Endothelial cell of umbilical vein (primary cell): ENCODE results near the gene ASCL5. TPM values are rescaled to one million over a fixed set of nuclear protein-coding genes. Genes with fewer than 3 reads are reported as not detected.

Experiments used
- BruUV-seq: library from RNA; stranded (reverse); fragments of 400-500 nt; replicated peaks from 2 replicates; lab custom pipeline; 2021; lab: Mats Ljungman, UMichigan
- CTCF ChIA-PET: fragments of 300-600, 350-600 bp; sonication (Branson Sonifier 250); formaldehyde crosslinking; loops from one replicate; lab custom pipeline; 2021; ENCODE audit warnings: antibody characterized with exemption, inconsistent platforms; lab: Charles Lee
- POLR2A ChIA-PET: fragments of 300-600, 350-600 bp; sonication (Branson Sonifier 250); formaldehyde crosslinking; loops from one replicate; lab custom pipeline; 2021; ENCODE audit warnings: antibody characterized with exemption, inconsistent platforms; lab: Charles Lee
- DNase-seq: peaks from one replicate; pipeline ENCODE4 v3.0.0-alpha.2; 2011; ENCODE audit warnings: low read depth, low spot score
- FAIRE-seq: peaks from 2 replicates; lab custom pipeline; 2011; peaks lifted over from hg19 to GRCh38; lab: Jason Lieb, UNC
- H2AFZ ChIP-seq: 2 replicates; pipeline ENCODE4 v1.6.0; 2012; ENCODE audit warnings: low read depth, low read length, control low read depth, inconsistent platforms
- H3K27ac ChIP-seq: 2 replicates; pipeline ENCODE4 v1.5.1; 2011; ENCODE audit warnings: low read depth, mild to moderate bottlenecking, control low read depth, low read length, moderate library complexity; ENCODE audit not compliant: insufficient read depth
- H3K27me3 ChIP-seq, 2 experiments: 2 replicates each; pipeline versions ENCODE4 v1.6.0 to v1.6.1; 2011; ENCODE audit warnings: low read length in 2 of 2, mixed read lengths in 1 of 2; ENCODE audit not compliant: control insufficient read depth in 2 of 2, insufficient read depth in 2 of 2
- H3K36me3 ChIP-seq, 2 experiments: 2 replicates in 1 of 2; 3 replicates in 1 of 2; pipeline ENCODE4 v1.5.1; 2011; ENCODE audit warnings: low read length in 2 of 2, mild to moderate bottlenecking in 1 of 2, moderate library complexity in 1 of 2; ENCODE audit not compliant: control insufficient read depth in 2 of 2, insufficient read depth in 2 of 2; ENCODE audit errors: extremely low read depth in 1 of 2
- H3K4me1 ChIP-seq: 3 replicates; pipeline ENCODE4 v1.5.1; 2011; ENCODE audit warnings: mild to moderate bottlenecking, low read length; ENCODE audit not compliant: control insufficient read depth, insufficient read depth; ENCODE audit errors: extremely low read depth
- H3K4me2 ChIP-seq: 2 replicates; pipeline ENCODE4 v1.6.1; 2011; ENCODE audit warnings: low read length, control low read depth, mixed read lengths; ENCODE audit not compliant: insufficient read depth
- H3K4me3 ChIP-seq, 3 experiments: fragments of 200-600 bp in 1 of 3; sonication (generic), shearing (Covaris generic) in 1 of 3; replicated peaks in 1 of 3; 2 replicates each; pipeline ENCODE4 v1.5.1; 2011 to 2016; ENCODE audit warnings: control low read depth in 3 of 3, low read length in 3 of 3, mild to moderate bottlenecking in 2 of 3, inconsistent platforms in 1 of 3, low read depth in 1 of 3, moderate library complexity in 1 of 3; ENCODE audit not compliant: insufficient read depth in 1 of 3
- H3K79me2 ChIP-seq: 2 replicates; pipeline ENCODE4 v1.6.0; 2012; ENCODE audit warnings: low read length, inconsistent platforms; ENCODE audit not compliant: control insufficient read depth, insufficient read depth
- H3K9ac ChIP-seq: replicated peaks from 2 replicates; pipeline ENCODE3; 2011; ENCODE audit warnings: low read length, control low read depth; ENCODE audit not compliant: insufficient read depth; ENCODE audit errors: extremely low read depth
- H3K9me1 ChIP-seq: replicated peaks from 3 replicates; pipeline ENCODE4 v1.6.0; 2011; ENCODE audit warnings: mild to moderate bottlenecking, low read length; ENCODE audit not compliant: control insufficient read depth, insufficient read depth; ENCODE audit errors: extremely low read depth
- H3K9me3 ChIP-seq: replicated peaks from 2 replicates; pipeline ENCODE4 v1.5.1; 2012; ENCODE audit warnings: low read length, inconsistent platforms; ENCODE audit not compliant: control insufficient read depth, insufficient read depth
- H4K20me1 ChIP-seq: replicated peaks from 2 replicates; pipeline ENCODE3; 2011; ENCODE audit warnings: mild to moderate bottlenecking, low read length; ENCODE audit not compliant: control insufficient read depth, insufficient read depth; ENCODE audit errors: extremely low read depth
- CTCF ChIP-seq, 2 donors: IDR thresholded peaks; 1 replicate in 1 of 2; 2 replicates in 1 of 2; pipeline ENCODE4 v1.5.1; 2011; ENCODE audit warnings: low read length in 2 of 2, mild to moderate bottlenecking in 2 of 2, moderate library complexity in 2 of 2, control low read depth in 1 of 2, inconsistent platforms in 1 of 2, low read depth in 1 of 2; ENCODE audit not compliant: insufficient read depth in 1 of 2; ENCODE audit errors: extremely low read depth in 1 of 2
- EZH2 ChIP-seq: IDR thresholded peaks from 2 replicates; pipeline ENCODE4 v1.6.1; 2012; ENCODE audit warnings: borderline replicate concordance, low read depth, mild to moderate bottlenecking, moderate library complexity, low read length, inconsistent platforms; ENCODE audit not compliant: severe bottlenecking
- FOS ChIP-seq: IDR thresholded peaks from 2 replicates; pipeline ENCODE4 v1.6.1; 2011; ENCODE audit warnings: mild to moderate bottlenecking, low read length, moderate library complexity, borderline replicate concordance; ENCODE audit not compliant: insufficient read depth
- GATA2 ChIP-seq: IDR thresholded peaks from 2 replicates; pipeline ENCODE4 v1.7.0; 2011; ENCODE audit warnings: low read depth, mild to moderate bottlenecking, moderate library complexity, mixed read lengths, low read length; ENCODE audit not compliant: insufficient read length, insufficient read depth
- JUN ChIP-seq: IDR thresholded peaks from 2 replicates; pipeline ENCODE4 v1.6.1; 2011; ENCODE audit warnings: borderline replicate concordance, low read depth; ENCODE audit not compliant: insufficient read length, insufficient read depth
- MAX ChIP-seq: IDR thresholded peaks from 2 replicates; pipeline ENCODE4 v1.6.1; 2011; ENCODE audit not compliant: insufficient read depth, insufficient read length
- MYC ChIP-seq: IDR thresholded peaks from one replicate; pipeline ENCODE4 v1.6.1; 2011; ENCODE audit warnings: mild to moderate bottlenecking, low read depth, low read length
- POLR2A ChIP-seq: IDR thresholded peaks from 2 replicates; pipeline ENCODE4 v1.6.1; 2012; ENCODE audit warnings: low read depth, mild to moderate bottlenecking, control low read depth, low read length
- POLR2AphosphoS5 ChIP-seq: IDR thresholded peaks from 2 replicates; pipeline ENCODE4 v1.6.1; 2012; ENCODE audit warnings: low read depth, mild to moderate bottlenecking, control low read depth, low read length, moderate library complexity; ENCODE audit not compliant: insufficient read depth
- dilution Hi-C: fragments of 300-500 bp; cut with MboI; formaldehyde crosslinking; loops from one replicate; pipeline ENCODE4 v1.15.0; 2019; ENCODE audit warnings: low sequenced_read_pairs; ENCODE audit not compliant: extremely low pct_ligation_motif_present
- intact Hi-C: fragments of 100-400 bp; cut with micrococcal nuclease; formaldehyde crosslinking; loops from one replicate; pipeline ENCODE4 v1.10.0; 2022
- polyA plus RNA-seq, 4 experiments: library from polyadenylated mRNA; depleted of rRNA in 3 of 4; stranded (reverse) in 3 of 4; unstranded in 1 of 4; fragments of >200 nt; gene quantifications; 2 replicates each; pipeline versions ENCODE4 v1.2.1 to v1.2.3, GENCODE V29; 2011 to 2012; ENCODE audit warnings: missing spikeins in 1 of 4
- total RNA-seq: library from RNA; stranded (reverse); gene quantifications from 2 replicates; pipeline ENCODE4 v1.2.3, GENCODE V29; 2021

The ASCL5 gene
- total and polyA plus RNA-seq, 2 donors (not counting 3 experiments of a cell fraction or from before 2014, with no cell fraction given), result not detected

- H4K20me1 ChIP-seq, result no peaks in the 10 kb centered on the region
- no TSS peak for BruUV-seq
- H3K36me3 ChIP-seq, result peaks cover 0 to 33% of the 10 kb centered on the region in 2 experiments
- no peaks in the 10 kb centered on the region for H3K79me2 ChIP-seq
- H3K27ac ChIP-seq, result no peak overlapping the region
- intact Hi-C loops (no loop called here), dilution Hi-C loops (no loop called here)
- H3K9me3 ChIP-seq, result no peaks in the 10 kb centered on the region
- no peak overlapping the region for H3K9ac ChIP-seq
- no peaks in the 10 kb centered on the region for H3K9me1 ChIP-seq
- TF ChIP-seq POLR2A (no peak), EZH2 (no peak), MYC (no peak)
- DNase-seq (no peak), FAIRE-seq (no peak)
- no peaks in the 10 kb centered on the region for H3K27me3 ChIP-seq
- CTCF ChIA-PET, result interaction anchor here (0.8 to 2.1 kb wide), 3 partner anchors 11 to 19 kb away, joined by 3 to 9 read pairs (median 3); partner anchors contain the start of gene ASCL5
- no peak overlapping the region for H3K4me2 ChIP-seq
- POLR2A ChIA-PET, result interaction anchor here (0.6 kb wide), 1 partner anchor 60 kb away, joined by 5 read pairs; no protein-coding TSS in a partner anchor
- H2AFZ ChIP-seq, result no peak overlapping the region
- H3K4me3 ChIP-seq, result no peak overlapping the region
- H3K4me1 ChIP-seq, result no peaks in the 10 kb centered on the region
Measured at GRCh38 chr1:201138311-201138840, 11.4 kb upstream of the ASCL5 start.

GRCh38 chr1:201137579-201138310 is 10.8 kb upstream of the ASCL5 start:
- H3K9ac ChIP-seq, result no peak overlapping the region
- no peak overlapping the region for H3K4me2 ChIP-seq
- intact Hi-C loops, result no loop called here
- dilution Hi-C loops, result no loop called here
- H3K4me3 ChIP-seq, result no peak overlapping the region
- no peak overlapping the region for H2AFZ ChIP-seq
- H3K4me1 ChIP-seq, result no peaks in the 10 kb centered on the region
- BruUV-seq, result no TSS peak
- ChIA-PET CTCF (interaction anchor here (2.1 kb wide), 1 partner anchor 18 kb away, joined by 9 read pairs; no protein-coding TSS in a partner anchor), POLR2A (no interaction called here)
- H3K9me1 ChIP-seq, result no peaks in the 10 kb centered on the region
- peaks cover 0 to 28% of the 10 kb centered on the region in 2 experiments for H3K36me3 ChIP-seq
- no peak overlapping the region for H3K27ac ChIP-seq
- no peaks in the 10 kb centered on the region for H3K79me2 ChIP-seq
- no peak for TF ChIP-seq CTCF (IDR thresholded peaks at IDR 0.05; ENCODE audit: extremely low read depth in 1 of 2, insufficient read depth in 1 of 2, low read depth in 1 of 2, low read length in 2 of 2)
- no peak for TF ChIP-seq JUN
- no peak for TF ChIP-seq POLR2AphosphoS5
- TF ChIP-seq MYC, result no peak
- no peak for TF ChIP-seq MAX
- no peak for TF ChIP-seq POLR2A
- no peak for TF ChIP-seq EZH2
- no peak for TF ChIP-seq FOS
- TF ChIP-seq GATA2, result no peak
- FAIRE-seq (no peak), DNase-seq (peak; percentile 25)
- H3K27me3 ChIP-seq, result no peaks in the 10 kb centered on the region
- no peaks in the 10 kb centered on the region for H3K9me3 ChIP-seq
- no peaks in the 10 kb centered on the region for H4K20me1 ChIP-seq
